ENCODE data around the gene POU6F2. TPM values are rescaled to one million over a fixed set of nuclear protein-coding genes. Genes with fewer than 3 reads are reported as not detected.

Gene POU6F2
- total and polyA plus RNA-seq, 2 of the 4 experiments (the other 2 are of a cell fraction) = not detected

DNA sequence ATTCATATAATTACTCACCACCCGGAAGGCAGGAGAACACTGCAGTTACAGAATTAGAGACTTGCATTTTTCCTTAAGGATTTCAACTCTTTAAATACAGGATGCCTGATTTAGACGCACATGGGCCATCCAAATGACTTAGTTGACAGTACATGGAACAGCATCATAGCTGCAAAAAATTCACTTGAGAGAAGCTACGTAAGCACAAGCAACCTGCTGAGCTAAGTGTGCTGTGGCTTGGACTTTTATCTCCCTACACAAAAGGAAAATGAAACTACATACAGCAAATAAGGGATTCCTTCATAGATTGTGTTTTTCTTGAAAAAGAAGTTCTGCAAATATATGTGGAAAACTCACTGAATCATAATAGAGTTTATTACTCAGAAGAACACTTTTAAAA is 152.6 kb downstream of the POU6F2 start:
- Histone ChIP-seq H2AK9ac (replicated peaks; ENCODE audit: low read depth, low read length, poor library complexity) (no peak overlapping the region), H3K4ac (ENCODE audit: low read depth, low read length) (no peak overlapping the region), H2BK20ac (ENCODE audit: low read depth, low read length) (no peak overlapping the region), H3K56ac (ENCODE audit: extremely low read depth, insufficient read depth, low read length) (no peak overlapping the region), H2AK5ac (ENCODE audit: low read depth, low read length) (no peak overlapping the region), H3K36me3 (ENCODE audit: control insufficient read depth, insufficient read depth, low read length) (no peaks in the 10 kb centered on the region), H4K20me1 (ENCODE audit: insufficient read depth, low read length) (no peaks in the 10 kb centered on the region), H3K23ac (ENCODE audit: low read depth, low read length) (no peak overlapping the region), H3K9me1 (ENCODE audit: insufficient read depth, low read length) (no peaks in the 10 kb centered on the region), H3K4me2 (ENCODE audit: low read depth, low read length) (no peak overlapping the region), H3K14ac (replicated peaks; ENCODE audit: low read depth, low read length) (no peak overlapping the region), H4K91ac (ENCODE audit: insufficient read depth, low read depth, low read length) (no peak overlapping the region), H4K8ac (ENCODE audit: low read depth in 2 of 2, low read length in 2 of 2) (no peak overlapping the region), H2BK120ac (ENCODE audit: low read depth, low read length) (no peak overlapping the region), H3K18ac (ENCODE audit: low read depth, low read length) (no peak overlapping the region), H2BK15ac (ENCODE audit: low read depth, low read length) (no peak overlapping the region), H2AFZ (replicated peaks; ENCODE audit: low read length, poor library complexity) (no peak overlapping the region), H3K27me3 (ENCODE audit: control insufficient read depth, insufficient read depth, low read length) (no peaks in the 10 kb centered on the region), H2BK5ac (ENCODE audit: low read depth, low read length, poor library complexity, severe bottlenecking) (no peak overlapping the region), H4K5ac (ENCODE audit: low read depth, low read length) (no peak overlapping the region), H3K9me3 (ENCODE audit: control insufficient read depth, insufficient read depth, low read length) (no peaks in the 10 kb centered on the region), H3K79me1 (ENCODE audit: low read depth in 1 of 2, low read length in 2 of 2) (no peaks in the 10 kb centered on the region), H3K4me3 (ENCODE audit: insufficient read depth, low read depth, low read length) (no peak overlapping the region), H3K9ac (ENCODE audit: low read depth, low read length) (no peak overlapping the region), H3K27ac (ENCODE audit: insufficient read depth, low read length) (no peak overlapping the region), H3K4me1 (ENCODE audit: control insufficient read depth, insufficient read depth, low read length) (no peaks in the 10 kb centered on the region)
- dilution Hi-C loops (cut with HindIII; ENCODE audit: low sequenced_read_pairs, unreplicated experiment) = no loop called here
- intact Hi-C loops (cut with micrococcal nuclease) = no loop called here
- ATAC-seq (ENCODE audit: low read depth) (no peak), DNase-seq (no peak)
- CTCF ChIA-PET = no interaction called here
- POLR2A ChIA-PET (ENCODE audit: unreplicated experiment) = no interaction called here
- in situ Hi-C loops (cut with MboI; ENCODE audit: low sequenced_read_pairs) = no loop called here
- BruUV-seq (replicated peaks) = no TSS peak
- WGBS, 2 experiments (ENCODE audit: extremely low coverage in 2 of 2, insufficient read length in 1 of 2) = 80% methylated on average over 1 of the region's 3 CpGs; no CpG with 5 or more reads in 1 of the 2 experiments
- TF ChIP-seq RCOR1 (IDR thresholded peaks at IDR 0.05; ENCODE audit: insufficient replicate concordance, low read length) (no peak), ELK1 (IDR thresholded peaks at IDR 0.05; ENCODE audit: borderline replicate concordance, low read depth, low read length) (no peak), RFX5 (IDR thresholded peaks at IDR 0.05; ENCODE audit: low read depth, low read length) (no peak)

Measured in IMR-90 (cell line).